Measurements from ENCODE around the gene PNLIPRP1.

- TF ChIP-seq CTCF (conservative IDR thresholded peaks at IDR 0.05; ENCODE audit: low read length) = no peak
- TF ChIP-seq EZH2phosphoT487 (IDR thresholded peaks at IDR 0.05; ENCODE audit: borderline replicate concordance, low read depth, low read length) = no peak
Measured at GRCh38 chr10:116631871-116632295, 41.1 kb downstream of the PNLIPRP1 start.
